ENCODE data around the gene HIP1.

GRCh38 chr7:75716992-75717626, 21.6 kb downstream of the HIP1 start:
- no peak for TF ChIP-seq CTCF (IDR thresholded peaks at IDR 0.05)
- no peak for TF ChIP-seq POLR2A (IDR thresholded peaks at IDR 0.05)
- no peak for TF ChIP-seq POLR2AphosphoS5 (IDR thresholded peaks at IDR 0.05)

All from prostate gland (tissue), 2 donors.